ENCODE measurements around the gene ADGRB2.

ADGRB2 gene

GRCh38 chr1:31752952-31753475 lies 11.1 kb downstream of the ADGRB2 start:
- no peak overlapping the region for H3K4me3 ChIP-seq (ENCODE audit: low read depth in 1 of 2, low read length in 1 of 2)
- H3K27ac ChIP-seq: no peak overlapping the region
- no peak for TF ChIP-seq CTCF (IDR thresholded peaks at IDR 0.05)
- peaks cover 11 to 14% of the 10 kb centered on the region in 2 experiments for H3K4me1 ChIP-seq (ENCODE audit: control insufficient read depth in 1 of 2, insufficient read depth in 1 of 2, low read depth in 1 of 2, low read length in 1 of 2)
- H3K27me3 ChIP-seq: peaks cover 62% of the 10 kb centered on the region
- H3K36me3 ChIP-seq: no peaks in the 10 kb centered on the region
- H3K9me3 ChIP-seq: no peaks in the 10 kb centered on the region

GRCh38 chr1:31752258-31752657 lies 11.9 kb downstream of the ADGRB2 start:
- H3K27ac ChIP-seq: no peak overlapping the region

GRCh38 chr1:31751822-31752241 lies 12.3 kb downstream of the ADGRB2 start:
- TF ChIP-seq CTCF (IDR thresholded peaks at IDR 0.05): no peak
- Histone ChIP-seq H3K36me3 (no peaks in the 10 kb centered on the region), H3K4me1 (ENCODE audit: control insufficient read depth in 1 of 2, insufficient read depth in 1 of 2, low read depth in 1 of 2, low read length in 1 of 2) (peaks cover 11 to 14% of the 10 kb centered on the region in 2 experiments), H3K27ac (no peak overlapping the region), H3K27me3 (peaks cover 63% of the 10 kb centered on the region), H3K9me3 (no peaks in the 10 kb centered on the region), H3K4me3 (ENCODE audit: low read depth in 1 of 2, low read length in 1 of 2) (no peak overlapping the region)

More at GRCh38 chr1:31752258-31752657, 11.9 kb downstream of the ADGRB2 start:
- TF ChIP-seq CTCF (IDR thresholded peaks at IDR 0.05): no peak
- Histone ChIP-seq H3K36me3 (no peaks in the 10 kb centered on the region), H3K4me3 (ENCODE audit: low read depth in 1 of 2, low read length in 1 of 2) (no peak overlapping the region), H3K9me3 (no peaks in the 10 kb centered on the region), H3K4me1 (ENCODE audit: control insufficient read depth in 1 of 2, insufficient read depth in 1 of 2, low read depth in 1 of 2, low read length in 1 of 2) (peaks cover 11 to 14% of the 10 kb centered on the region in 2 experiments), H3K27me3 (peaks cover 60% of the 10 kb centered on the region)

GRCh38 chr1:31750858-31751510 lies 13.2 kb downstream of the ADGRB2 start:
- Histone ChIP-seq H3K9me3 (no peaks in the 10 kb centered on the region), H3K27ac (no peak overlapping the region), H3K4me3 (ENCODE audit: low read depth in 1 of 2, low read length in 1 of 2) (no peak overlapping the region), H3K4me1 (ENCODE audit: control insufficient read depth in 1 of 2, insufficient read depth in 1 of 2, low read depth in 1 of 2, low read length in 1 of 2) (peaks cover 11 to 14% of the 10 kb centered on the region in 2 experiments), H3K27me3 (peaks cover 68% of the 10 kb centered on the region), H3K36me3 (no peaks in the 10 kb centered on the region)
- no peak for TF ChIP-seq CTCF (IDR thresholded peaks at IDR 0.05)

- Histone ChIP-seq H3K27ac (no peak overlapping the region), H3K9me3 (no peaks in the 10 kb centered on the region), H3K4me1 (ENCODE audit: control insufficient read depth in 1 of 2, insufficient read depth in 1 of 2, low read depth in 1 of 2, low read length in 1 of 2) (peaks cover 11 to 14% of the 10 kb centered on the region in 2 experiments), H3K36me3 (no peaks in the 10 kb centered on the region), H3K4me3 (ENCODE audit: low read depth in 1 of 2, low read length in 1 of 2) (no peak overlapping the region), H3K27me3 (peaks cover 68% of the 10 kb centered on the region)
- TF ChIP-seq CTCF (IDR thresholded peaks at IDR 0.05): no peak
Observed at GRCh38 chr1:31749785-31750735, 14.1 kb downstream of the ADGRB2 start.

All from neutrophil (primary cell).